Measurements from ENCODE around the gene NPRL2. TPM values are rescaled to one million over a fixed set of nuclear protein-coding genes. Genes with fewer than 3 reads are reported as not detected.
A peak's percentile ranks its signal among the peaks of the same experiment; 100 is the strongest.

The NPRL2 gene
- total RNA-seq, 2 donors from 2014 or later: 27.0 to 30.9 TPM

DNA sequence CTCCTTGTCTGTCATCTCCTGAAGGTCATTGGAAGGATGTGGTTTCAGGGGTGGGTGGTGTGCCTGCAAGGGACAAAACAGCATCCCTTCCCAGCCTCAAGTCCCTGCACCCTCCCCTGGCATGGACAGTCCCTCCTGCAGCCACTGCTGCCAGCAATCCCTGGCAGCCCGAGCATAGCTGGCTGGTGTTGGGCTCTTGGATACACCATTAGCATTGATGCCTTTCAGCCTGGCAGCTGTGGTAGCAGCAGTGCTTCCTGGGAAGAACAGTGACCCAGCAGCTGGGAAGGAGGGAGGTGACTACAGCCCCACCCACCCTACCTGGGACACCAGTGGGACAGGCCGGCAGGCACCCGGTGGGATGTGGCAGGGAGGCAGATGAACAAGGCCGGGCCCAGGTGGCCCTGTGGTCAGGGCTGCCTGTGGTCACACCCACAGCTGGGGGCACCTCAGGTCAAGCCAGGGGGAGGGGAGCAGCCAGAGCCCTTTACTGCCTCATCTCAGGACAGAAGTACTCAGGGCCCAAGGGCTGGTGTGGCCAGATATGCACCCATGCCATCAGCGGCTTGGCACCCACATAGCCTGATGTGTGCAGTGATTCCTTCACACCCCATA is 41.6 kb upstream of the NPRL2 start:
- 49 to 82% methylated on average over 3 to 5 of the region's 5 CpGs for WGBS, 2 donors
- no peaks in the 10 kb centered on the region for H3K9me3 ChIP-seq
- intact Hi-C loops (cut with DNase I): no loop called here
- H3K27ac ChIP-seq: no peak overlapping the region
- H3K27me3 ChIP-seq: no peaks in the 10 kb centered on the region
- no peaks in the 10 kb centered on the region for H3K36me3 ChIP-seq (replicated peaks in 1 of 2; ENCODE audit: insufficient read depth in 1 of 2, low read depth in 2 of 2)
- DNase-seq (peak in 1 of 4 donors; percentile 59), ATAC-seq (no peak)
- H3K4me1 ChIP-seq: peaks cover 19% of the 10 kb centered on the region
- no peak overlapping the region for H3K4me3 ChIP-seq
- no peak for TF ChIP-seq POLR2A (IDR thresholded peaks at IDR 0.05)
- TF ChIP-seq, protein P1, sequence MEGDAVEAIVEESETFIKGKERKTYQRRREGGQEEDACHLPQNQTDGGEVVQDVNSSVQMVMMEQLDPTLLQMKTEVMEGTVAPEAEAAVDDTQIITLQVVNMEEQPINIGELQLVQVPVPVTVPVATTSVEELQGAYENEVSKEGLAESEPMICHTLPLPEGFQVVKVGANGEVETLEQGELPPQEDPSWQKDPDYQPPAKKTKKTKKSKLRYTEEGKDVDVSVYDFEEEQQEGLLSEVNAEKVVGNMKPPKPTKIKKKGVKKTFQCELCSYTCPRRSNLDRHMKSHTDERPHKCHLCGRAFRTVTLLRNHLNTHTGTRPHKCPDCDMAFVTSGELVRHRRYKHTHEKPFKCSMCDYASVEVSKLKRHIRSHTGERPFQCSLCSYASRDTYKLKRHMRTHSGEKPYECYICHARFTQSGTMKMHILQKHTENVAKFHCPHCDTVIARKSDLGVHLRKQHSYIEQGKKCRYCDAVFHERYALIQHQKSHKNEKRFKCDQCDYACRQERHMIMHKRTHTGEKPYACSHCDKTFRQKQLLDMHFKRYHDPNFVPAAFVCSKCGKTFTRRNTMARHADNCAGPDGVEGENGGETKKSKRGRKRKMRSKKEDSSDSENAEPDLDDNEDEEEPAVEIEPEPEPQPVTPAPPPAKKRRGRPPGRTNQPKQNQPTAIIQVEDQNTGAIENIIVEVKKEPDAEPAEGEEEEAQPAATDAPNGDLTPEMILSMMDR (IDR thresholded peaks at IDR 0.05): no peak

DNA sequence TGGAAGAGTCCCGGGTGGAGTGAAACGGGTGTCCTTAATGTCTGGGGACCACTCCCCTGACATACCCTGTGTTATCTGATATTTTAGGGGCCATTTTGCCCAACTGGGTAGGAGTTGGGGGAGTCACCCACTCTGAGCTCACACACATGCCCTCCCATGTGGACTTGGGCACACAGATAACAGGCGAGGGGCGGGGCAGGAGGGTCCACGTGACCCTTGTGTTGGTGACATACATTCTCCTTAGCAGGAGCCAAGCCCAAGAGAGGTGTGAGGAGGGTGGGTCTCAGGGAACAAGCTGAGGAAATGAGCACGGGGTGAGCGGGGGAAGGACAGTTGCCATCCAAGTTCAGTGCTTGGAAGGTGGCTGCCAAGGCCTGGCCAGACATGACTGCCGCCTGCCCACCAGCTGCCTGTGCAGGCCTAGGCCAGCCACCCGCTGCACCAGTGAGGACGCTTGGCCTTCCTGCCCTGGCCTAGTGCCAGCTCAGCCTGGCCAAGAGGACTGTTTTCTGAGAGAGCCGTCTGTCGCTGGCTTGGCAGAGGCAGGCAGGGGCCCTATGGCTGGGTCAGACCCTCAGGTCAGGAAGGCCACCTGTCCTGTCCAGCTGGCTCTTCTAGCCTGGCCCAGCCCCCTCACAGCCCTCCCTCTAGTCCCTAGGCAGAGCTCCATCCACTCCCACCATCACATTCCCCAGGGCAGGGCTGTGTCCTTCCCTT is 40.1 kb upstream of the NPRL2 start:
- peak; percentile 67 for ATAC-seq
- Histone ChIP-seq H3K4me3 (no peak overlapping the region), H3K4me1 (peaks cover 19% of the 10 kb centered on the region), H3K36me3 (replicated peaks in 1 of 2; ENCODE audit: insufficient read depth in 1 of 2, low read depth in 2 of 2) (no peaks in the 10 kb centered on the region), H3K9me3 (no peaks in the 10 kb centered on the region), H3K27me3 (no peaks in the 10 kb centered on the region), H3K27ac (peak overlapping the region; percentile 22 to 69 (median 32))
- TF ChIP-seq, protein P1 (IDR thresholded peaks at IDR 0.05): no peak
- no peak for TF ChIP-seq POLR2A (IDR thresholded peaks at IDR 0.05)
- peak; percentile 68 to 90 (median 82) for DNase-seq
- 49 to 61% methylated on average over 9 to 12 of the region's 12 CpGs for WGBS, 2 donors
- intact Hi-C loops (cut with DNase I): no loop called here

DNA sequence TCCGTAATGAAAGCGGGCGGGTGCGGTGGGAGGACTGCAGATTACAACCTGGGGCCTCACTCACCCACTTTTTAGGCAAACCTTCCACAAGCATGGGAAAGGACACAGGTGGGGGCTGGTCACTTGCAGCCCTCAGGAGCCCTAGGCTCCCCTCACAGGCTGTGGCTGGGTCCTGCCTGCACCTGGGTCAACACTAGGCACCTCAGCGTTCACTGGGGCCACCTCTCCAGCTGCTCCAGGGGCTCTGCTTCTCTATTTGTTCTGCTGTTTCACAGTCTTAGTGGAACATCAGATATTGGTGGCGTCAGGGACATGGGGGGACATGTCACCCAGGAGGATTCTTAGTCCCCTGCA is 38.8 kb upstream of the NPRL2 start:
- peaks cover 19% of the 10 kb centered on the region for H3K4me1 ChIP-seq
- DNase-seq: peak in 3 of 4 donors; percentile 43 to 73 (median 72)
- H3K27me3 ChIP-seq: no peaks in the 10 kb centered on the region
- ATAC-seq: no peak
- TF ChIP-seq POLR2A (IDR thresholded peaks at IDR 0.05): no peak
- TF ChIP-seq, protein P1 (IDR thresholded peaks at IDR 0.05): no peak
- intact Hi-C loops (cut with DNase I): no loop called here
- no peaks in the 10 kb centered on the region for H3K36me3 ChIP-seq (replicated peaks in 1 of 2; ENCODE audit: insufficient read depth in 1 of 2, low read depth in 2 of 2)
- H3K9me3 ChIP-seq: no peaks in the 10 kb centered on the region
- H3K4me3 ChIP-seq: no peak overlapping the region
- H3K27ac ChIP-seq: peak overlapping the region in 3 of 4 donors; percentile 18 to 69 (median 27)
- WGBS, 2 donors: 37 to 61% methylated on average over 4 to 6 of the region's 6 CpGs

DNA sequence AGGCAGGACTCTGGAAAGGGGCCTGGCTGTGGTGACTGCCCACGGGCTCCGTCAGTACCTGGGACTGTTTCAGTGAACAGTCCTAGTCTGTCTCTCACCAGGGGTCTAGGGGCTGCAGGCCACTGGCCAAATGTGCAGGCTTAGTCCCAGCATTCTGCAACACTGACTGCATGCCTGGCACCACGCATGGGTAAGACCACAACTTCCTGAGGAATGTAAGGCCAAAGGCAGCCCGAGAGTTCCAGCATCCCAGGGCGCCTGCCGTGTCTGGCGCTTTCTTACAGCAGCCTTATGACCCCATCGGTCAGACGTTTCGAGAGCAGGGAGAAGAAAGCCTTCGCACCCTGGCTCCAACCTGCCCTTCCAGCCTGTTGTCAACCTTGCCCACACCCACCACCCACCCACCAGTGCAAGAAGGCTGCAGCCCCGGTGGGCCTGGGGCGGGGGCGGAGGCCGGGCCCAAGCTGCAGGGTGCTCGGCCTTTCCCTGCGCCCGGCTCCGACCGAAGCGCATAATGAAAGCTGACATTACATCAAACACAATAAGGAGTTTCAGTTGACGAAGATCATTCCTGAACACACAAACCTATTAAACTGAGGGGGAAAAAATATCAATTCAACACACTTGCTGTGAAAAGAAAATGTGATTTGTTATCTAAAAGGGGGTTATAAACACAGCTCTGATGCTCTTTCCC is 38.3 kb upstream of the NPRL2 start:
- TF ChIP-seq, protein P1 (IDR thresholded peaks at IDR 0.05): peak in 1 of 7 experiments; percentile 5
- no peak for TF ChIP-seq POLR2A (IDR thresholded peaks at IDR 0.05)
- Histone ChIP-seq H3K27ac (peak overlapping the region in 2 of 4 donors; percentile 18 to 69), H3K4me3 (no peak overlapping the region), H3K36me3 (replicated peaks in 1 of 2; ENCODE audit: insufficient read depth in 1 of 2, low read depth in 2 of 2) (no peaks in the 10 kb centered on the region), H3K27me3 (no peaks in the 10 kb centered on the region), H3K4me1 (peaks cover 19% of the 10 kb centered on the region), H3K9me3 (no peaks in the 10 kb centered on the region)
- peak in 2 of 4 donors; percentile 37 to 40 for DNase-seq
- 76 to 82% methylated on average over 16 to 22 of the region's 22 CpGs for WGBS, 2 donors
- intact Hi-C loops (cut with DNase I): no loop called here
- ATAC-seq: no peak

All from body of pancreas (tissue), 4 donors.